ENCODE data around the gene MAGI1. TPM values are rescaled to one million over a fixed set of nuclear protein-coding genes. Genes with fewer than 3 reads are reported as not detected.
"Not testable (repeated sequence)": the region's sequence is repeated elsewhere in the genome, so short reads cannot be mapped to it uniquely, and the experiment has no call there.

Gene MAGI1
- total and polyA plus RNA-seq, 10 donors: 3.5 to 104 (median 62.3) TPM

DNA sequence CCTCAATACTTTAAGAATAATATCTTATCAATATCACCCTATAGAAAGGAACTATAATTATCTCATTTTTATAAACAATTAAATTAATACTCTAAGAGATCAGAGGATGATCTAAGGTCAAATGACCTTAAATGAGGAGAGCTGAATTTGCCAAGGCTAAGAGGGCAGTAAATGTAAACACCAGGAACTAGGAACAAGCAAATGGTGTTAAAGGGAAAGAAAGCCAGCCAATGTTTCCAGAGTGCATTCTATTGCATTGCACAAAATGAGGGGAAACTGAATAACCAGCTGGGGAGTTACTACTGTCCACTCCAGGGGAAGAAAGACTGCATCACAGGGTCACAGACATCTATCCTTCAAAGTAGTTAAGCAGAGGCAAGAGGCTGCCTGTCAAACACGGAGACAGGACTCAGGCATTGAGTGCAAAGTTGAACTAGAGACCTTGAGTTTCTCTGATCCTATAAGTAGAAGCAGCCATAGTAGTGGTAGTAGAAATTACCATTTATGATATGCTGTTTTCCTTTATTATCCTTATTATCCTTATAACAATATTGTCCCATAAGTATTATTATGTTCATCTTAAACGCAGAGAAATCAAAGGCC, 466.4 kb downstream of the MAGI1 start:
- Histone ChIP-seq H3K4me1 (peaks cover 0 to 4% (median 0%) of the 10 kb centered on the region in 6 donors), H3K27ac (no peak overlapping the region), H3K36me3 (no peaks in the 10 kb centered on the region), H3K4me3 (no peak overlapping the region), H3K9me3 (peaks cover 0 to 10% (median 0%) of the 10 kb centered on the region in 8 donors), H3K27me3 (replicated peaks in 1 of 7) (no peaks in the 10 kb centered on the region)
- 56 to 79% (median 76%) methylated on average over 2 of the region's 2 CpGs for WGBS, 5 donors
- intact Hi-C loops (cut with DNase I; ENCODE audit: low total_unique reads): no loop called here
- DNase-seq: no peak
- TF ChIP-seq POLR2A (IDR thresholded peaks at IDR 0.05): no peak
- TF ChIP-seq, protein P1, sequence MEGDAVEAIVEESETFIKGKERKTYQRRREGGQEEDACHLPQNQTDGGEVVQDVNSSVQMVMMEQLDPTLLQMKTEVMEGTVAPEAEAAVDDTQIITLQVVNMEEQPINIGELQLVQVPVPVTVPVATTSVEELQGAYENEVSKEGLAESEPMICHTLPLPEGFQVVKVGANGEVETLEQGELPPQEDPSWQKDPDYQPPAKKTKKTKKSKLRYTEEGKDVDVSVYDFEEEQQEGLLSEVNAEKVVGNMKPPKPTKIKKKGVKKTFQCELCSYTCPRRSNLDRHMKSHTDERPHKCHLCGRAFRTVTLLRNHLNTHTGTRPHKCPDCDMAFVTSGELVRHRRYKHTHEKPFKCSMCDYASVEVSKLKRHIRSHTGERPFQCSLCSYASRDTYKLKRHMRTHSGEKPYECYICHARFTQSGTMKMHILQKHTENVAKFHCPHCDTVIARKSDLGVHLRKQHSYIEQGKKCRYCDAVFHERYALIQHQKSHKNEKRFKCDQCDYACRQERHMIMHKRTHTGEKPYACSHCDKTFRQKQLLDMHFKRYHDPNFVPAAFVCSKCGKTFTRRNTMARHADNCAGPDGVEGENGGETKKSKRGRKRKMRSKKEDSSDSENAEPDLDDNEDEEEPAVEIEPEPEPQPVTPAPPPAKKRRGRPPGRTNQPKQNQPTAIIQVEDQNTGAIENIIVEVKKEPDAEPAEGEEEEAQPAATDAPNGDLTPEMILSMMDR (IDR thresholded peaks at IDR 0.05 in 8 of 11, conservative IDR thresholded peaks at IDR 0.05 in 3 of 11): no peak
- no peak for TF ChIP-seq POLR2AphosphoS5 (IDR thresholded peaks at IDR 0.05)

DNA sequence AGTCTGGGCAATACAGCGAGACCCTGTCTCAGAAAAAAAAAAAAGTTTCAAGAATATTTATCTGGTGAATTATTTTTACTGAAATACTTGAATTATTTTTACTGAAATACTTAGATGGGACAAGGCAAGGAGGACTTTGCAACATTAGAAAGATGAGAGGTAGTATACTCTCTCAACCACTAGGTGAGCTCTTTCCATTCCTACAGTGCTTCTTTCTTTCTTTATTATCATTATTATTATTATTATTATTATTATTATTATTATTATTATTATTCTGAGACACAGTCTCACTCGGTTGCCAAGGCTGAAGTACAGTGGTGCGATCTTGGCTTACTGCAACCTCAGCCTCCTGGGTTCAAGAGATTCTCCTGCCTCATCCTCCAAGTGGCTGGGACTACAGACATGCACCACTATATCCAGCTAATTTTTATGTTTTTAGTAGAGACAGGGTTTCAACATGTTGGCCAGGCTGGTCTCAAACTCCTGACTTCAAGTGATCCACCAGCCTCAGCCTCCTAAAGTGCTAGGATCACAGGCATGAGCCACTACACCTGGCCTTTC, 468.8 kb downstream of the MAGI1 start:
- Histone ChIP-seq H3K27me3 (replicated peaks in 1 of 7) (no peaks in the 10 kb centered on the region), H3K36me3 (no peaks in the 10 kb centered on the region), H3K4me3 (no peak overlapping the region), H3K4me1 (peaks cover 0 to 13% (median 1%) of the 10 kb centered on the region in 6 donors), H3K27ac (no peak overlapping the region), H3K9me3 (peaks cover 0 to 10% (median 0%) of the 10 kb centered on the region in 8 donors)
- TF ChIP-seq, protein P1 (IDR thresholded peaks at IDR 0.05 in 8 of 11, conservative IDR thresholded peaks at IDR 0.05 in 3 of 11): no peak
- TF ChIP-seq POLR2AphosphoS5 (IDR thresholded peaks at IDR 0.05): no peak
- no peak for TF ChIP-seq POLR2A (IDR thresholded peaks at IDR 0.05)
- DNase-seq: no peak
- intact Hi-C loops (cut with DNase I; ENCODE audit: low total_unique reads): no loop called here
- 84 to 100% (median 95%) methylated on average over 3 of the region's 3 CpGs for WGBS, 5 donors

DNA sequence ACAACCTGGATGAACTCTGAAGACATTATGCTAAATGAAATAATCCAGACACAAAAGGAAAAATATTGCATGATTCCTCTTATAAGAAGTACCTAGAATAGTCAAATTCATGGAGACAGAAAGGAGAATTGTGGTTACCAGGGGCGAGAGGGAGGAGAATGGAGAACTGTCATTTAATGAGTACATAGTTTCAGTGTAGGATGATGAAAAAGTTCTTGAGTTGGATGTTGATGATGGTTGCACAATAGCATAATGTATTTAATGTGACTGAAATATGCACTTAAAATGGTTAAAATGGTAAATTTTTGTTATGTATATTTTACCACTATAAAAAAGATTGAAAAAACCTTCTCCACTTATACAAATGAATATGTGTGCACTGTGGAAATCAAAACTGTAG, 469.6 kb downstream of the MAGI1 start:
- WGBS, 5 donors: 72 to 90% (median 82%) methylated on average over 1 of the region's 1 CpG
- no peaks in the 10 kb centered on the region for H3K36me3 ChIP-seq
- H3K27ac ChIP-seq: no peak overlapping the region
- intact Hi-C loops (cut with DNase I; ENCODE audit: low total_unique reads): no loop called here
- no peak overlapping the region for H3K4me3 ChIP-seq
- TF ChIP-seq POLR2AphosphoS5 (IDR thresholded peaks at IDR 0.05): no peak
- no peak for TF ChIP-seq POLR2A (IDR thresholded peaks at IDR 0.05)
- TF ChIP-seq, protein P1 (IDR thresholded peaks at IDR 0.05 in 8 of 11, conservative IDR thresholded peaks at IDR 0.05 in 3 of 11): no peak
- H3K9me3 ChIP-seq: peaks cover 0 to 7% (median 0%) of the 10 kb centered on the region in 8 donors
- no peak for DNase-seq
- H3K4me1 ChIP-seq: peaks cover 0 to 15% (median 2%) of the 10 kb centered on the region in 6 donors
- H3K27me3 ChIP-seq (replicated peaks in 1 of 7): no peaks in the 10 kb centered on the region

DNA sequence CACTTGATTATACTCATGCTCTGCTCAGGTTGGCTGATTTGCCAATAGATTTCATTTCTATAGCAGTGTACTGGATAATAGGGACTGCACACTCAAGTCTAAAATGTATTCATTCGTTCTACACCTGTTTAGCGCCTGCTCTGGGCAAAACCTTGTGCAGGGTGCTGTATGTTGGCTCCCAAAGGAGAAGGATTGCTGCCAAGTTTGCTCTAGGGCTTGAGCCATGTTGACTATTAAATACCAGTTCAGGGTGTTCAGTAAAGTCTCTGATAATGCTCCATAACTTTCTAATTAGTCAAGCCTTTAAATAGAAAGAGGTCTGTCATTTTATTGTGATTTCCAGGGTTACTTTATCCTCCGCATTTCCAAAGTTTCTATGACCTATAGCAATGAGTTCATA, 470.2 kb downstream of the MAGI1 start:
- DNase-seq: no peak
- peaks cover 0 to 2% (median 0%) of the 10 kb centered on the region in 8 donors for H3K9me3 ChIP-seq
- peaks cover 0 to 15% (median 2%) of the 10 kb centered on the region in 6 donors for H3K4me1 ChIP-seq
- no peaks in the 10 kb centered on the region for H3K36me3 ChIP-seq
- no peak overlapping the region for H3K4me3 ChIP-seq
- WGBS, 5 donors: 90 to 94% (median 92%) methylated on average over 3 of the region's 3 CpGs
- no peaks in the 10 kb centered on the region for H3K27me3 ChIP-seq (replicated peaks in 1 of 7)
- H3K27ac ChIP-seq: no peak overlapping the region
- intact Hi-C loops (cut with DNase I; ENCODE audit: low total_unique reads): no loop called here
- TF ChIP-seq POLR2A (IDR thresholded peaks at IDR 0.05): no peak
- no peak for TF ChIP-seq POLR2AphosphoS5 (IDR thresholded peaks at IDR 0.05)
- TF ChIP-seq, protein P1 (IDR thresholded peaks at IDR 0.05 in 8 of 11, conservative IDR thresholded peaks at IDR 0.05 in 3 of 11): no peak

DNA sequence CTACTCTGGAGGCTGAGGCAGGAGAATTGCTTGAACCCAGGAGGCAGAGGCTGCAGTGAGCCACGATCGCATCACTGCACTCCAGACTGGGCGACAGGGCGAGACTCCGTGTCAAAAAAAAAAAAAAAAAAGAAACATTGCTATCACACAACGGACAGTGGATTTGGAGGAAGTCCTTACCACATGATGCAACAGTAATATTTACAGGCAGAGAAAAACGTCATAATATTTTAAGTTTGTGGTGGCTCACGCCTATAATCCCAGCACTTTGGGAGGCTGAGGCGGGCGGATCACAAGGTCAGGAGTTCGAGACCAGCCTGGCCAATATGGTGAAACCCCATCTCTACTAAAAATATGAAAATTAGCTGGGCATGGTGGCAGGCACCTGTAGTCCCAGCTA, 473.0 kb downstream of the MAGI1 start:
- WGBS, 5 donors: 84 to 95% (median 86%) methylated on average over 11 of the region's 11 CpGs
- H3K27me3 ChIP-seq (replicated peaks in 1 of 7); DNase-seq; H3K27ac ChIP-seq; H3K4me3 ChIP-seq; intact Hi-C loops (cut with DNase I; ENCODE audit: low total_unique reads); H3K36me3 ChIP-seq; H3K9me3 ChIP-seq: not testable (repeated sequence)
- peaks cover 0 to 15% (median 0%) of the 10 kb centered on the region in 6 donors for H3K4me1 ChIP-seq
